ENCODE data around the gene CD247.

- TF ChIP-seq CTCF (IDR thresholded peaks at IDR 0.05 in 4 of 5, conservative IDR thresholded peaks at IDR 0.05 in 1 of 5) (no peak), POLR2A (IDR thresholded peaks at IDR 0.05) (no peak)
Measured at GRCh38 chr1:167412920-167413319, 105.4 kb downstream of the CD247 start.
